Central memory CD8-positive, alpha-beta T cell (primary cell): ENCODE measurements around the gene ZNF608.

Source experiments
- ATAC-seq: fragments of 150-1000 bp; cut with Tn5 transposase; replicated peaks from 2 replicates; pipeline ENCODE4 v1.10.0; 2022; ENCODE audit warnings: mild to moderate bottlenecking, moderate FRiP score, moderate number of reproducible peaks; ENCODE audit not compliant: poor library complexity, severe bottlenecking; ENCODE audit errors: extremely low read depth
- DNase-seq, 2 donors: peaks; one replicate each; pipeline ENCODE4 v3.0.0; 2021; ENCODE audit warnings: low spot score in 2 of 2
- H3K27ac Mint-ChIP-seq: one replicate; pipeline ENCODE4 v1.8.0; 2022; ENCODE audit warnings: low read depth, mild to moderate bottlenecking, moderate library complexity, mixed read lengths
- H3K27me3 Mint-ChIP-seq: one replicate; pipeline ENCODE4 v1.8.0; 2022; ENCODE audit warnings: mixed read lengths
- H3K36me3 Mint-ChIP-seq: one replicate; pipeline ENCODE4 v1.8.0; 2022; ENCODE audit warnings: mild to moderate bottlenecking, moderate library complexity, mixed read lengths; ENCODE audit not compliant: insufficient read depth
- H3K4me1 Mint-ChIP-seq: one replicate; pipeline ENCODE4 v1.8.0; 2022; ENCODE audit warnings: mixed read lengths
- H3K4me3 Mint-ChIP-seq: one replicate; pipeline ENCODE4 v1.8.0; 2022; ENCODE audit warnings: mild to moderate bottlenecking, moderate library complexity, mixed read lengths
- H3K9me3 Mint-ChIP-seq: one replicate; pipeline ENCODE4 v1.8.0; 2022; ENCODE audit warnings: mixed read lengths

The ZNF608 gene

DNA sequence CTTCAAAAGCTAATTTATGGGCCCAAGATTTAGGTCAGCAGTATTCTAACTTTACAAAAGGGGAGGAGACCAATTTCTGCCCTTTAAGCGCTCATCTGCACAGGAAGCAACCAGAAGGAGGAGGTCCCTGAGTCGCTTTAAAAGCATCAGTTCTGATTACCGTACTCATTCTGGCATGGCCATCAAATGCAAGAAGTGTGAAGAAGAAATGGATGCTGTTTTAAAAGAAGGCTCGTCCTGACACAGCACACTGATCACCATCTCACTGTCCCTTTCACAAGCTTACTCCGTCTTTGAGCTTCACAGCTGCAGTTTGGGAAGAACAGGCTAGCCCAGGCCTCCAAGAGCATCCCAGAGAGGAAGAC lies 17.5 kb downstream of the ZNF608 start:
- no peaks in the 10 kb centered on the region for H3K36me3 Mint-ChIP-seq
- H3K27me3 Mint-ChIP-seq: no peaks in the 10 kb centered on the region
- ATAC-seq (no peak), DNase-seq (no peak)
- H3K4me1 Mint-ChIP-seq: no peaks in the 10 kb centered on the region
- no peak overlapping the region for H3K4me3 Mint-ChIP-seq
- peaks cover 15% of the 10 kb centered on the region for H3K9me3 Mint-ChIP-seq
- H3K27ac Mint-ChIP-seq: no peak overlapping the region

DNA sequence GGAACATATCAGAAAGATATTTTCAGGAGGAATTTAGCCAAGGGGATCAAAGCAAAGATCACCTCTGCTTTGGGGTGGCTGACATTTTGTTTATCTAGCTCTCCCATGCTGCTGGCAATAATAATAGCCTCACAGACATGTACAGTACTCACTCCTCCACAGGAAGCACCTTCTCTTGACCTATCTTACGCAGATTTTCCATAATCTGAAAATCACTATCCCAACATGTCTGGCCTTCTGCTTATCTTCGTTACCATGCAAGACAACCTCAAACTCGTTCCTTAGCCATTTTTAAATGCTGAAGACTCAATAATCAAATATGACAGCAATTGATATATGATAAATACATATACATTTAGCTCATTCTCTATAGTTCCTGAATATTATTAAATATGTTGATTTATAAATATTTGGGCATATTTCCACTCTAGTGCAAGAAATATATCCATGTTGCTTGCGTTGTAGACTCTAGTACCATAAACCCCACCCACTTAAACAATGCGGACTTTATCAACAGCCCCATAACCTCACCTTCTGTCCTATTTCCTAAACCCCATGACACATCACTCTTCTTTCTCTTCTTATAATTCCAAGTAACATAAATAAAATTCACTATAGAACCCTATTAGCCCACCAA lies 18.0 kb downstream of the ZNF608 start:
- no peak for DNase-seq
- H3K4me3 Mint-ChIP-seq: no peak overlapping the region

DNA sequence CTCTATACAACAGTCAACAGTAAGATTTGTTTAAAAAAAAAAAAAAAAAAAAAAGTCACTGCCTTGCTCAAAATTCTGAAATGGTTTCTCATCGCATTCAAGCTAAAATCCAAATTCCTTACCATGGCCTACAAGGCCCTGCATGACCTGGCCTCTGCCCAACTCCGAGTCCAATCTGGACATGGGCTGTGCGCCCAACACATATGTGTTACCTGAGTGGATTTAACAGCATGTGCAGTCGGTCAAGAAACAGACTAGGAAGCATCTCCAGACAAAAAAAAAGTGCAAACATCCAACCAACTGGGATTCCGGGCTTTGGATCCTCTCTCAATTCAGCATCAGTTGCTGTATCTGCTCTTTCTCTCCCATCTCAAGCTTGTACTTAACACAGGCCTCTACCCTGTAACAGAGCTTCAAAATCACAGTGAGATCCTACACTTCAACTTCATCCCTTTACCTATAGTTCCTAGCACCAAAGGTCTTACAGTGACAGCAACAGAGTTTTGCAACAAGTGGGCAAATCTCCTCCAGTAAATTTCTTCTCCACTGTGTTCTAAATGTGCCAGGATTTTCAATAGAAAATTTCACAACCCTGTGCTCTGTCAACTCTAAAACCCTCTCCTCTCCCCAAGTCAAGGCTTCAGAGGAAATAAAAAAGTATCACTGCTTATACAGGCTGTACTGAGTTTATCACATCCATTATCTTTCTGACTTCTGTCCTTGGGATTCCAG lies 19.6 kb downstream of the ZNF608 start:
- Mint-ChIP-seq H3K4me1 (no peaks in the 10 kb centered on the region), H3K27ac (no peak overlapping the region), H3K4me3 (no peak overlapping the region), H3K27me3 (no peaks in the 10 kb centered on the region), H3K36me3 (no peaks in the 10 kb centered on the region), H3K9me3 (peaks cover 15% of the 10 kb centered on the region)
- ATAC-seq: no peak
- DNase-seq: no peak

More for the DNA sequence above, 18.0 kb downstream of the ZNF608 start:
- peaks cover 15% of the 10 kb centered on the region for H3K9me3 Mint-ChIP-seq
- no peak for ATAC-seq
- H3K27ac Mint-ChIP-seq: no peak overlapping the region
- H3K4me1 Mint-ChIP-seq: no peaks in the 10 kb centered on the region
- H3K36me3 Mint-ChIP-seq: no peaks in the 10 kb centered on the region
- H3K27me3 Mint-ChIP-seq: no peaks in the 10 kb centered on the region

DNA sequence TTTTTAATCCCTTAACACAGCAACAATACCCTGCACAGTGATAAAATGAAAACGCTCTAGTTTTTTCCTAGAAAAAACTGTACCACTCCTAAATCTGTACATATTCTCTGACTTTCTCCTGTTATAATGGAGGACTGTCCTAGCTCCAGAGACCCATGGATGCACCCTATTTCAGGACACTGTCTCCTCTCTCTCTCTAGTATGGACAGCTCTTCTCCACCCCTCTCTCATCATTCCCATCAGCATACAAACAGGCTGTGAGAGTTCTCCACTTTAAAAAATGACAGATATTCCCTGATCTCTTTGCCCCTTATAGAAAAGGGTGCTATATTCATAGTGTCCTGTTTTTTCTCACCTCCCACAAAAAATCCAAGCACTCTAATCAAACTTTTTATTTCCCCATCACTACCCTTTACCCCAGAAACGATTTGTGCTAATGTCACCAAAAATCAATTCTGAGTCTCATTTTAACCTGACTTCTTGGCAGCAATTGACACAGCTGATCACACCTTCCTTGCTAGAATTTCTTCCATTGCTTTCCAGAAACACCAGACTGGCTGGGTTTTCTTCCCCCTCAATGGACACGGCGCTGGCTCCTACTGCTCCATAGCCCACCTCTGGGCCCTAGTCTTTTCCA lies 20.7 kb downstream of the ZNF608 start:
- H3K36me3 Mint-ChIP-seq: no peaks in the 10 kb centered on the region
- peaks cover 15% of the 10 kb centered on the region for H3K9me3 Mint-ChIP-seq
- H3K4me3 Mint-ChIP-seq: no peak overlapping the region
- no peaks in the 10 kb centered on the region for H3K4me1 Mint-ChIP-seq
- no peak overlapping the region for H3K27ac Mint-ChIP-seq
- H3K27me3 Mint-ChIP-seq: no peaks in the 10 kb centered on the region
- DNase-seq: no peak
- no peak for ATAC-seq

DNA sequence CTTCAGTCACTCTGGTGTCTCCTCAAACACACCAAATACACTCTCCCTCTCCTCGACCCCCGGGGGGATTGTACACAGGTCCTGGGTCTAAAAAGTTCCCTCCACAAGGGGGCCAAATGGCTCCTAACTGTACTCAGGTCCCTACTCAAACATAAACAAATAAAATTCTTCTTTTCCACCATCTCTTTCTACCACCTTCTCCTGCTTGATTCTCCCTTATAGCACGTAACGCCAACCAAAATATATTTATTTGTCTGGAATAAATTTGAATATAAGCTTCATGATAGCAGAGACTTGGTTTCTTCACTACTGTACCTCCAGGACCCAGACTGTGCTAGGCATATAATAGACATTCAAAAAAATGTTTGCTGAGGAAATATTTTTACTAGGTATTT lies 21.4 kb downstream of the ZNF608 start:
- Mint-ChIP-seq H3K4me1 (no peaks in the 10 kb centered on the region), H3K36me3 (no peaks in the 10 kb centered on the region), H3K27me3 (no peaks in the 10 kb centered on the region), H3K4me3 (no peak overlapping the region), H3K27ac (no peak overlapping the region), H3K9me3 (peaks cover 15% of the 10 kb centered on the region)
- DNase-seq (no peak), ATAC-seq (no peak)

DNA sequence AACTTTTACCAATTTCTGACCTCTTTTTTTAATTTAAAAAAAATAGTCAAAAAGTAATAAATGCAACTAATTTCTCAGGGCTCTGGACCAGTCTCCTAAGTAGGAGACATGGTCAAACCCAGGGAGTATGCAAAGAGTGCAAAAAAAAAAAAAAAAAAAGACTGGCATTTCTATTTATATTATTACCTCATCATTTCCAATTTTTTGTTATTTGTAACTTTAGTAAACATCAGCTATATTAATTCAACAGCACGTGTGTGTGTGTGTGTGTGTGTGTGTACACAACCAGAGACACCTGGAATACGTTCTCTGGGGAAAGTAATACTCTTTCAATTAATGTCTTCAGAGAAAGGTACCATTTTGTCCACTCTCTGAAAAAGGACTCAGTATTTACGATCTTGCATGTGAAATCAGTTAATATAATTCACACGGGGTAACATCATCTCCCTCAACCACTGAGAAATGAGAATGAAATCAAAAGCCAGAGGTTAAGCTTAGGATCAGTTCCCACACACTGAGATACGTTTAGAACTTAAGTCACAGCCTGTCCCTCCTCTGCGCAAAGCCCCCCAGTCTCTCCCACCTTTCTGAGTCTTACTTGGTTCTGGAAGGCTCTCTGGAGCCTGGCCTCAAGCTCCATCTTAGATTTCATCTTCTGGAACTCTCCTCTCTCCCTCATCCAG lies 21.9 kb downstream of the ZNF608 start:
- Mint-ChIP-seq H3K9me3 (peaks cover 15% of the 10 kb centered on the region), H3K4me3 (no peak overlapping the region), H3K4me1 (no peaks in the 10 kb centered on the region), H3K27me3 (no peaks in the 10 kb centered on the region), H3K36me3 (no peaks in the 10 kb centered on the region), H3K27ac (no peak overlapping the region)
- DNase-seq (no peak), ATAC-seq (no peak)

DNA sequence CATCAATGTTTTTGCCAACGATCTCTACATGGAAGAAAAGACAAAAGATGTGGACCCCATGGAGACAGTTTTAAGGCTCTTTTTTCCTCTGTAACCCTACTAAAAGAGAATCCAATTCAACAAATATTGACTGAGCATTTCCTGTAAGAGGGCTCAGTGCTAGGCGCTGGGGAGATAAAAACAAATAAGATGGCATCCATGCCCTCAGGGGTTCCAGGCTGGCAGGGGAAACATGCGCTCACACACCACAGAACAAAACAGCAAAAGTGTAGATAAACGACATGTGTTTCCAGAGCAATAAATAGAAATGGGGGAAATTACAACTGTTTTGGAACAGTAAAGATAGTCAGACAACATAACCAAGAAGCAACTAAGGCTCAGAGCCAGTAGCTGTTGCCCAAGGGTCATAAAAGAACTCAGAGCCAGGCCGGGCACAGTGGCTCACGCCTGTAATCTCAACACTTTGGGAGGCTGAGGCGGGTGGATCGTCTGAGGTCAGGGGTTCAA lies 25.2 kb downstream of the ZNF608 start:
- no peak overlapping the region for H3K4me3 Mint-ChIP-seq
- ATAC-seq: no peak
- no peaks in the 10 kb centered on the region for H3K27me3 Mint-ChIP-seq
- no peaks in the 10 kb centered on the region for H3K36me3 Mint-ChIP-seq
- H3K9me3 Mint-ChIP-seq: peaks cover 7% of the 10 kb centered on the region
- no peak overlapping the region for H3K27ac Mint-ChIP-seq
- no peak for DNase-seq
- no peaks in the 10 kb centered on the region for H3K4me1 Mint-ChIP-seq

DNA sequence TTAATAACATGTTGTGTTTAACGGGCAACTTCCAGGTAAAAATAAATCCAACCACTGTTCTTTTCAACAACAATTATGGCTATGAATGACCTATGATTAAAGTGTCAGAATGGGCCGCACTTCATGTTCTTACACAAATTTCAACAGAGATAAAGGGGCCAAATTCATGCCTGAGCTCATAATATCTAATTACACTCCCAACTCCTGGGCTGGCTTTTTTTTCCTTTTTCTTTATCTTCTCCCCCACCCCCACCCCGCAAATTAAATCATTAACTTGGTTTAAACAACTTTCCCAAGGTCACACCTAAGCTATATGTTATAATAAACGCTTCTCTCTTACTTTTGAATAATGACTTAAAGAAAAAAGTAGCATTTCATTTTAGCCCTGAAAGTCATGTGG lies 25.8 kb downstream of the ZNF608 start:
- H3K27ac Mint-ChIP-seq: no peak overlapping the region
- peaks cover 4% of the 10 kb centered on the region for H3K9me3 Mint-ChIP-seq
- ATAC-seq (no peak), DNase-seq (no peak)
- H3K4me3 Mint-ChIP-seq: no peak overlapping the region
- no peaks in the 10 kb centered on the region for H3K27me3 Mint-ChIP-seq
- H3K4me1 Mint-ChIP-seq: no peaks in the 10 kb centered on the region
- no peaks in the 10 kb centered on the region for H3K36me3 Mint-ChIP-seq

DNA sequence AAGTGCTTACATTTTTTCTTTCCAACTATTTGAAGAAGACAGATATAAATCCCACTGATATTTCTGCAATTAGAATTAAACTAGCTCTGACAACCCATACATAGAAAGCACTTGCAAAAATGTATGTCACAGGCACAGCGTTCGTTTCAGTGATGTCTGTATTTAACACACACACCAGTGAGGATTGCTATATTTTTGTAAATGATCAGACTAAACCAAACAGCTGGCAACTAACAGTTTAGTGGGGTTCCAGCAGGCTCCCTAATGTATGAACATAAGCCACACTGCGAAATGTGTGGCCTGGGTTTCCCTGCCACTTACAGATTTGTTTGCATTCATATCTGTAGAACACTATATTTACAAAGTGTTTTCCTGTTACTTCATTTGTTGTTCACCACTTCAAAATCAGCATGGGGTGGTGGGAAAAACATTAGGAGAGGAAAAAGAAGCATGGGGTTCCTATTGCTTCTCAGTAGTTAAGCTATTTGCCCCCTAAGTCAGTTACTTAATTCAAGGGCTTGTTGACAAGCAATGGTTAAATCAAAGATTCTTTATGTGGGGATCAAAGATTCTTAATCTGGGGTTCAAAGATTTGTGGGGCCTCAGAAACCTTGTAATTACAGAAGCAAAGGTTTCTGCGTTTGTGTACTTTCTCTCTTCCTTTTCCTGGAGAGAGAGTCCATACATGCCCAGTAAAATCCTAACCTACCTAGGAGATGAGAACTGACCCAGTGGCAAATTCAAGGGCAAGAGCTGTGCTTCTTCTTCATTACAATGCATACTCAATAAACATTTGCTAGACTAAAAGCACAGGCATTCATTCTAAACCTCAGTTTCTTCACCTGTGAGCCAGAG lies 27.1 kb downstream of the ZNF608 start:
- H3K9me3 Mint-ChIP-seq: no peaks in the 10 kb centered on the region
- no peaks in the 10 kb centered on the region for H3K4me1 Mint-ChIP-seq
- no peak for DNase-seq
- no peak for ATAC-seq
- H3K27me3 Mint-ChIP-seq: no peaks in the 10 kb centered on the region
- H3K4me3 Mint-ChIP-seq: no peak overlapping the region
- no peaks in the 10 kb centered on the region for H3K36me3 Mint-ChIP-seq
- no peak overlapping the region for H3K27ac Mint-ChIP-seq

DNA sequence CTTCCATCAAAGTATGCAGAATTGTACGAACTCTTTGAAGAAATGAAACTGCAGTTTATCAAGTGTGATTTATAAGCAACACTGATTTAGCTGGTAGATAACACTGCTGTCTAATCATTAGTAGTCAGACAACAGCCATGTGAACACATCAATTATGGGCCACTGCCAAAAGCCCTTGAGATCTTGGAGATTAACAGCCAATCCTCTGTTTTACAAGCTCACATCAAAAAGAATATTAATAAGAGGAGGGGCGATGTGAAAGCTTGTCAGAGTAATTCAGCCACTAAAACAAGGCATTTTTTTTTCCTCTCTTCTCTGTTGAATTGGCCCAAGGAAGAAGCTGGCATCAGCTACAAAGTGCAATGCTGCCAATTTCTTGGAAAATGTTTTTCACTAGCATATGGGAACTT lies 28.1 kb downstream of the ZNF608 start:
- no peak overlapping the region for H3K27ac Mint-ChIP-seq
- H3K27me3 Mint-ChIP-seq: no peaks in the 10 kb centered on the region
- no peaks in the 10 kb centered on the region for H3K36me3 Mint-ChIP-seq
- DNase-seq: no peak
- ATAC-seq: no peak
- H3K4me3 Mint-ChIP-seq: no peak overlapping the region
- no peaks in the 10 kb centered on the region for H3K9me3 Mint-ChIP-seq
- H3K4me1 Mint-ChIP-seq: no peaks in the 10 kb centered on the region

DNA sequence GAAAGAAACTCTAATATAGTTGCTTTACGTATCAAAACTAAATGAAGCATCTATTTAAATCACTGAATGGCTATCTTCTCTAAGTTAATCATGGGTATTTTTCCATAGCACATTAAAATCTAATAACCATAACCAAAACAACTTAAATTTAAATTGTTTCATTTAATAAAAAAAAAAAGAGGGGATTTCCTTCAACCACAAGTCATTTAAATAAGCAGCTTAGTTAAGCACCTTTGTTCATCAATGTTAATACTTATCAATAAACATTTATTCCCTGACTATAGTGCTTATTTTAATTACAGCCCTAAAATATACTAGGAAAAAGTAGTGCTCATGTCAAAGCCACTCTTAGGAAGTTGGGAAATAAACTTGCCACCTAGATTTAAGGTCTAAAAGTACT lies 30.3 kb downstream of the ZNF608 start:
- ATAC-seq: no peak
- Mint-ChIP-seq H3K27me3 (no peaks in the 10 kb centered on the region), H3K4me1 (no peaks in the 10 kb centered on the region), H3K9me3 (no peaks in the 10 kb centered on the region), H3K36me3 (no peaks in the 10 kb centered on the region), H3K27ac (no peak overlapping the region), H3K4me3 (no peak overlapping the region)
- no peak for DNase-seq

DNA sequence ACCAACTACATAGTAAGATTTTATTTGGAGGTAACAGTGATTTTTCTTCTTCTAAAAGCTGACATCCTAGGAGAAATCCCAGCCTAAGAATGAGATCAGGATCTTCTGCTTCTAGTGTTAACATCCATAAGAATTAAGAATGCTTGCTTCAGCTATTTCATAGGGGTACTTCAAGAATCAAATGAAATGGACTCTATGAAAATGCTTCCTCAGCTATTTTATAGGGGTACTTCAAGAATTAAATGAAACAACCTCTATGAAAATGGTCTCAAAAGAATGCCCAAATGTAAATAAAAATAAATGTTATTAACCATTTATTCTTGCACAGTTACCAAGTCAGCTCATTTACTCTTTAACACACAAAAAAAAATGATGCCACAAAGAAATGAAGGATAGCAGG lies 31.5 kb downstream of the ZNF608 start:
- no peak overlapping the region for H3K27ac Mint-ChIP-seq
- no peaks in the 10 kb centered on the region for H3K36me3 Mint-ChIP-seq
- ATAC-seq: no peak
- H3K27me3 Mint-ChIP-seq: no peaks in the 10 kb centered on the region
- no peaks in the 10 kb centered on the region for H3K4me1 Mint-ChIP-seq
- no peak for DNase-seq
- H3K4me3 Mint-ChIP-seq: no peak overlapping the region
- H3K9me3 Mint-ChIP-seq: no peaks in the 10 kb centered on the region
